Measurements from ENCODE around the gene TMEM132E.
A peak's percentile ranks its signal among the peaks of the same experiment; 100 is the strongest.

TMEM132E gene

DNA sequence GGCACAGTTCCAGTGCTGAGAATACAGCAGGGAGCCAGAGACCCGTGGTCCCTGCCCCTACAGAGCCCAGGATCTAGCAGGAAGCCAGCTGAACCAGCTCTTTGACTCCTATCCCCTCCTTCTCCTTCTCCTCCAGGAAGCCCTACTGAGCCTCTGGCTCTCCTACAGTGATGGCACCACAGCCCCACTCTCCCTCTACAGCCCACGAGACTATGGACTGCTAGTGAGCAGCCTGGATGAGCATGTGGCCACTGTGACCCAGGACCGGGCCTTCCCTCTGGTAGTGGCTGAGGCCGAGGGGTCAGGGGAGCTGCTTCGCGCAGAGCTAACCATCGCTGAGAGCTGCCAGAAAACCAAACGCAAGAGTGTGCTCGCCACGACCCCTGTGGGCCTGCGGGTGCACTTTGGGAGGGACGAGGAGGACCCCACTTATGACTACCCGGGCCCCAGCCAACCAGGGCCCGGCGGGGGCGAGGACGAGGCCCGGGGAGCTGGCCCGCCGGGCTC is 57.7 kb downstream of the TMEM132E start:
- DNase-seq: no peak

GRCh38 chr17:34637548-34638525 is 58.5 kb downstream of the TMEM132E start:
- peak; percentile 61 for DNase-seq

DNA sequence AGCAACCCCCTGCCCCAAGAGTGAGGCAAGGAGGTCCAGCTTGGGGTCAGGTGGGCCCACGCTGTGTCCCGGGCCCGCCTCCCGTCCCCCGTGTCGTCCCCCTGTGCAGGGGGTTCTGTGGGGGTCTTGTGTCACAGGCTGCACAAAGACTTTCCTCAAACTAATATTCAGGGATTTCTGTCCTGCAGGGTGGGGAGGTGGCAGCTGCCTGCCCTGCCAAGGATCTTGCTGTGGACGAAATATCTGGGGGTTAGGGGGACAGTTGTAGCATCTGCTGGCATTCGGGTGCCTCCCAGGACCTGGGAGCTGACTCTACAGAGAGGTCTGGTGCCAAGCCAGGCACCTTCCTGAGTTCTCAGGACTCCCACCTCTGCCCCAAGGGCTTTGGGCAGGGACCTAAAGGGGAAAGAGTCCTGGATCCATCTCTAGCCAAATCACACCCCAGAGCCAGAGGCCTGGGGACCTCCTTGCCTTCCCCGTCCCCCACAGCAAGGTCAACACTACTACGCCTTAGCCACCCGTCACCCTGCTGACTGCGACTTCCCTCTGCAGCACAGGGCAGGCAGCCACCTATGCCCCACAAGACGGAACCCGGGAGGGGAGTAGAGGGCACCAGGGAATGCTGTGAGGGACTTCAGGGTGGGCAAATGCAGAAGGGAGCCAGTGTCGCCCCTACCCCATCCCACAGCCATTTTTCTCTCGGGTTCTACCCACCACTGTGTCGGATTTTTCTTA is 59.3 kb downstream of the TMEM132E start:
- no peak for DNase-seq

DNA sequence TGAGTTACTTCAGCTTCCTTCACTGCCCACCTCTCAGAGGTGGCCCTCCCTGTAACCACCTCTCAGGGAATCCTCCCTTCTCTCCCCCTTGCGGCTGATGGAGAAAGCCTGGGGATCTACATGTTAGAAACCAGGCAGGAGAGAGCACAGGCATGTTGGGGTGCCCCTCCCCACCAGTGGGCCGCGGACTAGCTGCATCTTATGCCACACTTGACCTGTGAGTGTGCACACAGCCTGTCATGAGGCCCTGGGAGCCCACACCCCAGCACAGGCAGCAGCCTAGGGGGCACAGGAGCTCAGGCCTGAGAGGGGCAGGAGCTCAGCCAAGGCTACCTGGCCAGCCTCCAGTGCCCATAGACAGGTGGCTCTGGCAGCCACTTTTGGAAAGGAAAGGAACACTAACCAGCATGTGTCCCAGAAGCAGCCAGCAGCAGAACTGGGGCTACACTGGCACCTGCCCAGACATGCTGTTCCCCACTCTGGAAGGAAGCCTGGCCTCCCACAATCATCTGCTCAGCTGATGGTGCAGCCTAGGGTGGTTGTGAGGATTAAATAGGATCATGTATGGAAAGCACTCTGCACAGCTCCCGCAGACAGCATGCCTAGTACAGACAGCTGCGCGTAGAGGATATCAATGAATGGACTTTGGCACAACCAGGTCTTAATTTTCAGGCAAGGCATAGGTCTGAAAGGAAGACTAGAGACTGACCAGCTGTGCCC is 60.5 kb downstream of the TMEM132E start:
- no peak for DNase-seq

DNA sequence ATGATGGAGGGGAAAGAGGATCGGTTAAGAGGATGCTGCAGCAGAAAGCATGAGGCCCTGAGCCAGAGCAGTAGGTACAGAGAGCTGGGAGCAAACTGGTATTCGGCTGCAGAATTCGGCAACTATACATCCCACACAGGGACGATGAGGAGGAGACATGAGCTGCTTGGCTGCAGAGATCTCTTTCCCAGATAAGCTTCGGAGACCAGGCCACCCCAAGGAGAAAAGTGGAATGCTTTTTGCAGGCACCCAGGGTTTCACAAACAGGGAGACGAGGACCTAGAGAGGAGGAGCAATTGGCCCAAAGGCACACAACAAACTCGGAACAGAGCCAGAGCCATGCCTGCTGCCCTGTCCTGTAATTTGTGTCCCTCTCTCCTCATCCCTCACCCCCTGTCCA is 62.0 kb downstream of the TMEM132E start:
- DNase-seq: no peak

- no peak for DNase-seq
Observed at GRCh38 chr17:34644941-34645550, 65.7 kb downstream of the TMEM132E start.

DNA sequence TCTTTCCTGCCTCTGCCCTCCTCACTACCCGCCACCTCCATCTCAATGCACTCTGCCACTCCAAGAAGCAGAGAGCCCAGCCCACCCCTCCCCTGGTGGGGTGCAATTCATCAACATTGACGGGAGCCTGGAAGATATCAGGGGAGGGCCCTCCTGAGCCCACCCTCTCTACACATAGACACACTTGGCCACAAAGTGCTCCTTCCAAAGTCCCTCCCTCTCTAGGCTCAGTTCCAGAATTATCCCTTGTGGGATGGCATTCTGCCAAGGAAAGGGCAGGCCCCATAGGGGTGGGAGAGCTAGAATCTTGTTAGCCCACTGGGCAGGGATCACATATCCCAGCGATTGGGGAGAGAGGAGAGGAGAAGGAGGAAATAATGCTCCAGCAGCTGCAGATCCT is 66.2 kb downstream of the TMEM132E start:
- no peak for DNase-seq

GRCh38 chr17:34647511-34647910 is 68.1 kb downstream of the TMEM132E start:
- DNase-seq: no peak

DNA sequence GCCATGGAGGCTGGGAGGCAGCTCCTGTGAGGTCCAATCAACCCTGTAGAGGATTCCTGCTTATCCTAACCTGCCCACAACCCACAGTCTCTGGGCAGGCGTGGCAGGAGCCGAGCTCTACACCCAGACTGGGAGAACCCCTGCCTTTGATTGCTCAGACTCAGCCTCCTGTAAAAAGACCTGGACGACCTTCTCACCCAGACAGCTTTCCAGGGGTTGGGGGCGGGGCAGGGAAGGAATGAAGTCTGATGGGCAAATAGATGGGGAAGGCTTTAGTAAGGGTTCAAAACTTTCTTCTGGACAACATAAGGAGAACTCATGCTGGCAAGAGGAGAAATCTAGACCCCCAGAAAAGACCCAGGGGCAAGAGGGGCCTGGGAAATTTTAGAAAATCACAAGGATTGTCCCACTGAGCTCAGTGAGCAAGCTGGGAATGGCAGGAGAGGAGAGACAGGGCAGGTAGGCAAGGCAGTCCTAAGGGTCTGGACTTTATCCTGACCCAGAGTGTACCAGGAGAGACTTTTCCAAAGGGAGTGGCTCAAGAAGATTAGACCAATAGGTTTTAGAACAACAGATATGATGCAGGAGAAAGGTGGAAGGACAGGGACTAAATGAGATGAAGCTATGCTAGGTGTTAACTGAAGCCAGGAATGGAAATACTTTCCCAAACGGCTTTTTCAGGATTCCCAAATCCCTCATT is 70.8 kb downstream of the TMEM132E start:
- DNase-seq: no peak

DNA sequence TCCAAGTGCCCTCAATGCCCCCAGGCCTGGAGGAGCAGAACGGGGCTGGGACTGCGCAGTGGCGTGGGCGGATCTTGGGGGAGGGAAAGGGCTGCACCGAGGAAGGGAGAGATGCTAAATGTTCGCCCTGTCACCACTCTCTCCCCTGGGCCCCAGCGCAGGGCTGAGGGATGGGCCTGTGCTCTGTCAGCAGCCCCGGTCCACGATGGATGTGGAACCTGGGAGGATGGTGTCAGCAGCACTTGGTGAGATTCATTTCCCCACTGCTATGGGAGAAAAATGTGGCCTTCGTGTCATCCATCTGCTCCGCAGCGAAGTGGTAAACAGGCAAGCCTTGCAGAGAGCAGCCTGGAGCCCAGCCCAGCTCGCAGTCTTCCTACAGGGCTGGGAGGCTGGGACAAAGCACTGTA is 72.0 kb downstream of the TMEM132E start:
- DNase-seq: no peak

DNA sequence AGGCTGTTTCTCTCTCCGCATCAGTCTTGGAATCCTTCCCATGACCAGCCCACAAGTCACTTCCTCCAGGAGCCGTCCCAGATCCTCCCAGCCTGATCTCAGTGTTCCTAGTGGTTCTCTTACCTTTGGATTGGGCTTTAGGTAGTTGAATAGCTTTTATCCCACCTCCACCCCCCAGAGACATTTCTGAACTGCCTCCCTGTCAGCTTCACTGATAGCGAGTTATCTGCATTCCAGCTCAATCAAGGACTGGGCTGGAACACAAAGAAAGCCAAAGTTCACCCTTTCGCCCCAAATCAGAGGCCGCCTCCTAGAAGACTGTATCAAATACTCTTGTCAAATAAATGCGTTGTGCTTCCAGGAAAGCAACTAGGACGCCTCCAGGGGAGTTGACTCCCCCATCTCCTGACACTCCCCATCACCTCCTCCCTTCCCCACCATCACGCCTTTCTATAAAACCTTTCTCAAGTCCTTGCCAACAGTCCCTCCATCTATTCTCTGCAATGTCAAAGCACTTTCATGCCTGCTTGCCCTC is 72.7 kb downstream of the TMEM132E start:
- no peak for DNase-seq

- DNase-seq: no peak
Observed at GRCh38 chr17:34653511-34653910, 74.1 kb downstream of the TMEM132E start.

DNA sequence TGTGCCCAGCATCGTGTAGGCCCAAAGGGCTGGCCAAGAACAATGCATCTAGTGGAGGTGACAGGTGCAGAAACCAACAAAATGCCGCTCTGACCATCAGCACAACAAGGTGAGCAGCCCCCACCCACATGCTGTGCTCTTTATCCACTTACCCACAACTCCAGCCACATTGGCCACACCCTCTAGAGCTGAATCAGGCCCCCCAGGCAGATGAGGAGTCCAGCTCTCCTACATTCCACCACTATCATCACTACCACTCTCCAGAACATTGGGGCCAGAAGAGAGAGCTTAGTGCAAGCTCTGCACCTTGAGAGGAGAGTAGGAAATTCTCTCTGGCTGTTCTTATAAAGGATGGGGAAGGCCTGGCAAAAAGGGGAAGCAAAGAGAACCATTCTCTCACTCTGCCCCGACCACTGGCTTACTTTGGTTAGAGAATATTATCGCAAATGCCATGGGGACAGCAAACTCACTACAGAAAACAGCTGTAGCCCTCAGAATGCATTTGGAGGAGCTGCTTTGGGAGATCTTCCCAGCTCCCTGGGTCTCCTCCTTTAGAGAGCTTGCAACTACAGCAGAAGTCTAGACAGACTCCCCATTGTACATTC is 75.0 kb downstream of the TMEM132E start:
- DNase-seq: no peak

DNA sequence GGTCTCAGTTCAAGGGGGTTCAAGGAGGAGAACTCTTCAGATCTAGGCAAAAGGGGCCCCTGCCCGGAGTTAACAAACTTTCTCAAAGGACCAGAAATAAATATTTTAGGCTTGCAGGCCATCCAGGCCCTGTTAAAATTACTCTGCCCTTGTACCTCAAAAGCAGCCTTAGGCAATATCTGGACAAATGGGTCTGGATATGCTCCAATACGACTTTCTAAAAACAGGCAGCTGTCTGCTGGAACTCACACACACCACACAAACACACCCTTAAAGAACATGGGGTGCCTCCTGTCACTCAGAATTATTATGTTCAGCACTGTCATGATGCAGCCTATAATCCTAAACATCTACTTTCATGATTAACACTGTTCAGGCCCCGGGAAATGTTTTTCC is 75.5 kb downstream of the TMEM132E start:
- no peak for DNase-seq

DNA sequence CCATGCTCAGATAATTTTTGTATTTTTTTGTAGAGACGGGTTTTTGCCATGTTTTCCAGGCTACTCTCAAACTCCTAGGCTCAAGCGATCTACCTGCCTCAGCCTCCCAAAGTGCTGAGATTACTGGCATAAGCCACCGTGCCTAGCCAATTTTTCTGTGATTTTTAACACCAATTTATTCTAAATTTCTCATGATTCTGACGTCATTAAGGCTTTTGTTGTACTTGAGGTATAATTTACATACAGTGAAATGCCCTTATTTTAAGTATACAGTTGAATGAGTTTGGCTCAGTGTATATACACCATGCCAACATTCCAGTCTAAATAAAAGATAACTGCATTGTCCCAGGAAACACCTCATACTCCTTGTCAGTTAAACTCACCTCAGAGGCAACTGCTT is 77.4 kb downstream of the TMEM132E start:
- no peak for DNase-seq

DNA sequence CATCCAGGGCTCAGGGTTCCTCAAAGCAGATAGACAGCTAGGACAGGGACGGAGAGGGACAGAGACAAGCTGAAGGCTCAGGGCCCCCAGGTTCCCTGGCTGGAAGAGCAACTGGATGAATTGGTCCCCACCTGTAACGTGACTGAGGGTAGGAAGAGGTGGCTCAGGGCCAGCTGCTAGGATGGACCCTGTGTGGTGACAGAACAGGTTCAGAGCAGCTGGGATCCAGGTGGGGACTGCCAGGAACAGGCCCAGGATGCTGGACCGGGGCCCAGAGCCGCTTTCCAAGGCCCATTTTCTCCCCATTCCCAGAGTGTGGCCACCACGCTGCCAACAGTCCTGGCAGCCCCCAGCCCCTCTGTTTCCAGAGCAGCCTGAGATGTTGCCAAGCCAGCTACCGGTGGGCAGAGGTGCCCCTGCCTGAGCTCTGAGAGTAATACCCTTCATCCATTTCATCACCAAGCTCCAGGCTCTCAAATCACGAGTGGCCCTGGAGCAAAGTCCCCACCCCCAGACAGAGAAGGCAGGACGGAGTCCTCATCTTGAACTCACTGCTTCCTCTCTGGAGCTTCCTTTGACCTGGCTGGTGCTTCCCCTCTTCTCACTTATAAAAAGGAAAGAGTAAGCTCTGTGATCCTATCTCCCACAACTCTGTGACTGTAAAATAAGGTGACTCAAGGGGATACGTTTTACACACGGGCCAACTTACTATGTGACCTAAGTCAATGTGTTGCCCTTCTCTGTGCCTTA is 79.6 kb downstream of the TMEM132E start:
- DNase-seq: no peak

DNA sequence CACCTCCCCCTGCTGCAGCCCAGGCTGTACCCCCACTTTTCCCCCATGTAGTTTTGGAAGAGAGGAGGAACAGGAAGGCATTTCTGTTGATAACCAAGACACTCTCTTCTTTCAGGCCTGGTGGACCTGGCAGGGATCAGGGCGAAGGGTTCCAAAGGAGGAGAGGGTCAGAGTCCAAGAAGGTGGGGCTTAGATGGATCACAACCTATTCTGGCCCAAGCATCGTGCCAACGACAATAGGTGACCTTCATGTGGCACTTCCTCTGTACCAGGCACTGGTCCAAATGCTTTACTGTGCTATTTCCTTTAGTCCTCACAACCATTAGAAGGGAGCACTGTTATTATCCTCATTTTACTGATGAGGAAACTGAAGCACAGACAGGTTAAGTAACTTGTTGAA is 84.3 kb downstream of the TMEM132E start:
- DNase-seq: no peak

GRCh38 chr17:34665150-34665806 is 85.9 kb downstream of the TMEM132E start:
- no peak for DNase-seq

- DNase-seq: no peak
Observed at GRCh38 chr17:34665819-34666763, 86.7 kb downstream of the TMEM132E start.

Measured in midbrain (tissue), 1 donor.